H1 (cell line): ENCODE results near the gene MOB4. TPM values are rescaled to one million over a fixed set of nuclear protein-coding genes. Genes with fewer than 3 reads are reported as not detected.
"Not testable (repeated sequence)": the region's sequence is repeated elsewhere in the genome, so short reads cannot be mapped to it uniquely, and the experiment has no call there.

Experiments used
- CTCF ChIA-PET: fragments of 300-600 bp; sonication (Branson Sonifier 250); formaldehyde crosslinking; loops from one replicate; lab custom pipeline; 2021; ENCODE audit not compliant: partially characterized antibody; lab: Charles Lee
- POLR2A ChIA-PET: fragments of 300-600 bp; sonication (Branson Sonifier 250); formaldehyde crosslinking; loops from one replicate; lab custom pipeline; 2021; ENCODE audit warnings: inconsistent platforms; ENCODE audit not compliant: partially characterized antibody; lab: Charles Lee
- DNase-seq, 2 experiments: peaks; one replicate each; pipeline versions ENCODE4 v3.0.0 to v3.0.0-alpha.2; 2010 to 2022; ENCODE audit warnings: low spot score in 2 of 2, low read depth in 1 of 2, mixed read lengths in 1 of 2
- FAIRE-seq: peaks from 2 replicates; lab custom pipeline; 2011; peaks lifted over from hg19 to GRCh38; lab: Jason Lieb, UNC
- H2AFZ ChIP-seq: 2 replicates; pipeline ENCODE4 v1.8.1; 2012; ENCODE audit warnings: low read length, inconsistent platforms
- H2AK5ac ChIP-seq: 2 replicates; pipeline ENCODE4 v1.6.1; 2013; ENCODE audit warnings: low read depth, low read length
- H2BK120ac ChIP-seq: replicated peaks from 2 replicates; pipeline ENCODE3; 2013; ENCODE audit warnings: low read depth, low read length, inconsistent platforms
- H2BK12ac ChIP-seq: 2 replicates; pipeline ENCODE4 v1.6.1; 2013; ENCODE audit warnings: low read depth, low read length
- H2BK15ac ChIP-seq: 2 replicates; pipeline ENCODE4 v1.6.1; 2013; ENCODE audit warnings: low read length
- H2BK20ac ChIP-seq: 2 replicates; pipeline ENCODE4 v1.6.1; 2013; ENCODE audit warnings: low read length
- H2BK5ac ChIP-seq: 2 replicates; pipeline ENCODE4 v1.6.1; 2013; ENCODE audit warnings: low read depth, low read length
- H3K14ac ChIP-seq: 2 replicates; pipeline ENCODE4 v1.6.1; 2013; ENCODE audit warnings: inconsistent platforms; ENCODE audit not compliant: insufficient read length
- H3K18ac ChIP-seq: 2 replicates; pipeline ENCODE4 v1.6.1; 2013; ENCODE audit warnings: low read length; ENCODE audit errors: extremely low read depth
- H3K23ac ChIP-seq: 2 replicates; pipeline ENCODE4 v1.6.1; 2013; ENCODE audit warnings: inconsistent platforms; ENCODE audit not compliant: insufficient read length
- H3K23me2 ChIP-seq: 2 replicates; pipeline ENCODE4 v1.6.1; 2013; ENCODE audit warnings: low read depth, low read length
- H3K27ac ChIP-seq: 2 replicates; pipeline ENCODE4 v1.6.1; 2011; ENCODE audit warnings: low read depth, low read length, inconsistent platforms
- H3K27me3 ChIP-seq, 4 experiments: replicated peaks in 1 of 4; 1 replicate in 1 of 4; 2 replicates in 3 of 4; pipeline versions ENCODE4 v1.6.1 to v1.8.1; 2011 to 2013; ENCODE audit warnings: low read length in 3 of 4, mild to moderate bottlenecking in 3 of 4, inconsistent platforms in 2 of 4, mixed read lengths in 2 of 4, moderate library complexity in 1 of 4; ENCODE audit not compliant: control insufficient read depth in 3 of 4, insufficient read depth in 3 of 4; ENCODE audit errors: extremely low read depth in 1 of 4
- H3K36me3 ChIP-seq, 4 experiments: 2 replicates each; pipeline versions ENCODE4 v1.6.1 to v1.8.1; 2011 to 2013; ENCODE audit warnings: mild to moderate bottlenecking in 4 of 4, low read length in 3 of 4, moderate library complexity in 2 of 4, control low read depth in 1 of 4, inconsistent platforms in 1 of 4; ENCODE audit not compliant: insufficient read depth in 4 of 4, control insufficient read depth in 2 of 4
- H3K4ac ChIP-seq: replicated peaks from 2 replicates; pipeline ENCODE3; 2013; ENCODE audit warnings: low read length, low read depth, mixed read lengths, inconsistent platforms; ENCODE audit not compliant: insufficient read length
- H3K4me1 ChIP-seq, 4 experiments: replicated peaks in 1 of 4; 1 replicate in 1 of 4; 2 replicates in 3 of 4; pipeline versions ENCODE4 v1.6.1 to v1.8.1; 2011 to 2013; ENCODE audit warnings: low read length in 3 of 4, inconsistent platforms in 2 of 4, mixed read lengths in 1 of 4; ENCODE audit not compliant: insufficient read depth in 4 of 4, control insufficient read depth in 3 of 4
- H3K4me2 ChIP-seq, 2 experiments: 2 replicates each; pipeline versions ENCODE4 v1.6.1 to v1.8.1; 2011 to 2013; ENCODE audit warnings: low read depth in 2 of 2, low read length in 2 of 2, control low read depth in 1 of 2, inconsistent platforms in 1 of 2, mild to moderate bottlenecking in 1 of 2; ENCODE audit not compliant: insufficient read depth in 1 of 2
- H3K4me3 ChIP-seq, 4 experiments: fragments of 200-600, 300-600 bp in 1 of 4; sonication (generic), shearing (Covaris generic), sonication (Bioruptor Twin) in 1 of 4; 2 replicates each; pipeline versions ENCODE4 v1.5.1 to v1.8.1; 2011 to 2016; ENCODE audit warnings: low read length in 4 of 4, low read depth in 3 of 4, control low read depth in 2 of 4, inconsistent platforms in 2 of 4, mild to moderate bottlenecking in 2 of 4, mixed read lengths in 1 of 4, moderate library complexity in 1 of 4; ENCODE audit not compliant: insufficient read depth in 2 of 4; ENCODE audit errors: extremely low read depth in 1 of 4
- H3K56ac ChIP-seq: replicated peaks from 2 replicates; pipeline ENCODE3; 2013; ENCODE audit warnings: low read depth, mild to moderate bottlenecking, mixed read lengths, low read length, inconsistent platforms; ENCODE audit not compliant: insufficient read length
- H3K79me1 ChIP-seq: 2 replicates; pipeline ENCODE4 v1.6.1; 2013; ENCODE audit warnings: low read depth, low read length, control low read depth
- H3K79me2 ChIP-seq, 2 experiments: 2 replicates each; pipeline versions ENCODE4 v1.6.1 to v1.8.1; 2012 to 2013; ENCODE audit warnings: low read length in 2 of 2, mild to moderate bottlenecking in 2 of 2, inconsistent platforms in 1 of 2; ENCODE audit not compliant: insufficient read depth in 2 of 2, control insufficient read depth in 1 of 2
- H3K9ac ChIP-seq, 4 experiments: replicated peaks in 1 of 4; 1 replicate in 1 of 4; 2 replicates in 3 of 4; pipeline versions ENCODE4 v1.6.1 to v1.8.1; 2011 to 2013; ENCODE audit warnings: low read depth in 3 of 4, low read length in 3 of 4, control low read depth in 2 of 4, mild to moderate bottlenecking in 2 of 4, moderate library complexity in 2 of 4, inconsistent platforms in 1 of 4; ENCODE audit errors: extremely low read depth in 1 of 4
- H3K9me3 ChIP-seq, 2 experiments: 2 replicates each; pipeline versions ENCODE4 v1.6.1 to v1.8.1; 2012 to 2013; ENCODE audit warnings: mild to moderate bottlenecking in 2 of 2, moderate library complexity in 2 of 2, control low read depth in 1 of 2, inconsistent platforms in 1 of 2, low read depth in 1 of 2, low read length in 1 of 2, mixed read lengths in 1 of 2; ENCODE audit not compliant: insufficient read depth in 2 of 2
- H4K20me1 ChIP-seq, 2 experiments: replicated peaks in 1 of 2; 2 replicates each; pipeline versions ENCODE3 to v1.8.1; 2011 to 2013; ENCODE audit warnings: inconsistent platforms in 2 of 2, low read length in 2 of 2, mild to moderate bottlenecking in 1 of 2; ENCODE audit not compliant: insufficient read depth in 2 of 2, control insufficient read depth in 1 of 2
- H4K5ac ChIP-seq: 2 replicates; pipeline ENCODE4 v1.6.1; 2013; ENCODE audit warnings: low read length, low read depth, mixed read lengths, inconsistent platforms; ENCODE audit not compliant: insufficient read length
- H4K8ac ChIP-seq: 2 replicates; pipeline ENCODE4 v1.8.0; 2013; ENCODE audit warnings: mild to moderate bottlenecking, moderate library complexity, low read length, inconsistent platforms; ENCODE audit not compliant: insufficient read depth; ENCODE audit errors: extremely low read depth
- H4K91ac ChIP-seq: replicated peaks from 2 replicates; pipeline ENCODE3; 2013; ENCODE audit warnings: low read length, mixed read lengths, inconsistent platforms; ENCODE audit not compliant: insufficient read length
- WGBS, 2 experiments: shearing (Covaris generic) in 1 of 2; methylation state at CpG; one replicate each; pipeline versions ENCODE4 v1.1.6 to v1.1.7; 2013 to 2015; ENCODE audit warnings: low lambda C conversion rate in 2 of 2, mixed read lengths in 2 of 2, inconsistent platforms in 1 of 2, low coverage in 1 of 2, missing lambda C conversion rate in 1 of 2; ENCODE audit not compliant: insufficient replicate concordance in 2 of 2, insufficient coverage in 1 of 2, insufficient read length in 1 of 2; ENCODE audit errors: extremely low coverage in 1 of 2, missing lambda C conversion rate in 1 of 2; 5-methylcytosine and 5-hydroxymethylcytosine counted together
- polyA plus RNA-seq, 7 experiments: library from polyadenylated mRNA; depleted of rRNA in 3 of 7; stranded (reverse) in 5 of 7; unstranded in 2 of 7; fragments of >200 nt in 5 of 7; fragments of 200-250 nt in 2 of 7; gene quantifications; 1 replicate in 5 of 7; 2 replicates in 1 of 7; 4 replicates in 1 of 7; pipeline versions ENCODE4 v1.2.1 to v1.2.3, GENCODE V29; 2011 to 2013; ENCODE audit warnings: missing spikeins in 2 of 7, mixed read lengths in 2 of 7
- total RNA-seq: library from RNA; stranded (reverse); fragmentation: NEBNext Ultra II Directional; extraction: Animal tissue kit (Norgen Biotek cat#: 25700); gene quantifications from 2 replicates; pipeline ENCODE4 v1.2.1, GENCODE V29; 2021

Gene MOB4
- total and polyA plus RNA-seq, 2 of the 8 experiments (the other 6 are each of a cell fraction or from before 2014, with no cell fraction given), result 51.5 to 54.2 TPM

DNA sequence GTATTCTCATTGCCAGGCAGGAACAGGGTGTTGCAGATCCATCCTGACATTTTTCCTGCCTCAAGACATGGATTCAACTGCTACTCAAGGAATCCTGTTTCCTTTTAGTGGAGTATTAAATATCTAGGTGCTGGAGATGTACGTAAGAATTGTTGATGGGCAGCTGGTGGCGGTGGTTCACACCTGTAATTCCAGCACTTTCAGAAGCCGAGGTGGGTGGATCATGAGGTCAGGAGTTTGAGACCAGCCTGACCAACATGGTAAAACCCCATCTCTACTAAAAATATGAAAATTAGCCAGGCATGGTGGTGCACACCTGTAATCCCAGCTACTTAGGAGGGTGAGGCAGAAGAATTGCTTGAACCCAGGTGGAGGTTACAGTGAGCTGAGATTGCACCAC is 31.6 kb upstream of the MOB4 start:
- H2BK5ac ChIP-seq, H2AFZ ChIP-seq, H4K5ac ChIP-seq, H3K4me1 ChIP-seq, H3K18ac ChIP-seq, DNase-seq, H3K14ac ChIP-seq, H3K27ac ChIP-seq, FAIRE-seq, H3K9me3 ChIP-seq, H2BK15ac ChIP-seq, H3K9ac ChIP-seq, H3K56ac ChIP-seq, H3K4me3 ChIP-seq, H3K79me1 ChIP-seq, H2BK120ac ChIP-seq, H4K91ac ChIP-seq, H3K4ac ChIP-seq, H4K20me1 ChIP-seq, H2BK12ac ChIP-seq, H3K79me2 ChIP-seq, CTCF ChIA-PET, H3K4me2 ChIP-seq, H2AK5ac ChIP-seq, H3K27me3 ChIP-seq, H2BK20ac ChIP-seq, H4K8ac ChIP-seq, H3K23ac ChIP-seq, H3K23me2 ChIP-seq: not testable (repeated sequence)
- WGBS, 2 experiments, result 96% methylated on average over 3 of the region's 3 CpGs; no CpG with 5 or more reads in 1 of the 2 experiments
- peaks cover 14 to 38% (median 25%) of the 10 kb centered on the region in 4 experiments; a peak in 7 of 8 replicates for H3K36me3 ChIP-seq
- POLR2A ChIA-PET, result interaction anchor here (0.6 to 10.5 kb wide), 15 partner anchors 10 to 498 kb away, joined by 3 to 270 read pairs (median 4); partner anchors contain the start of genes HSPD1, HSPE1, MOB4 and SF3B1
